OCI-LY1 (cell line): ENCODE data around the gene APC2.

Experiments
- CTCF ChIP-seq: fragments of 200-600 bp; sonication (generic), shearing (Covaris generic); IDR thresholded peaks from 2 replicates; pipeline ENCODE4 v1.5.1; 2017; ENCODE audit warnings: mild to moderate bottlenecking, antibody characterized with exemption, low read length, moderate library complexity, mixed read lengths
- EZH2 ChIP-seq: fragments of 200-600 bp; sonication (generic), shearing (Covaris generic); IDR thresholded peaks from 2 replicates; pipeline ENCODE4 v1.8.0; 2017; ENCODE audit warnings: borderline replicate concordance, mixed run types, mild to moderate bottlenecking, antibody characterized with exemption, low read length, moderate library complexity, mixed read lengths

- TF ChIP-seq CTCF (no peak), EZH2 (no peak)
Observed at GRCh38 chr19:1410789-1411188, 39.1 kb upstream of the APC2 start.
